Natural killer cell (primary cell): ENCODE results near the gene RPL35. TPM values are rescaled to one million over a fixed set of nuclear protein-coding genes. Genes with fewer than 3 reads are reported as not detected.

Experiments used
- ATAC-seq, 3 donors: fragments of 150-1000 bp in 2 of 3; fragments of 200-7000 bp in 1 of 3; cut with Tn5 transposase; 1 replicate in 1 of 3; 2 replicates in 2 of 3; pipeline ENCODE4 v1.10.0; 2021; ENCODE audit warnings: mild to moderate bottlenecking in 2 of 3, moderate library complexity in 2 of 3
- DNase-seq, 2 donors: peaks; one replicate each; pipeline versions ENCODE4 v3.0.0 to v3.0.0-alpha.2; 2013 to 2021; ENCODE audit warnings: mixed read lengths in 1 of 2
- H3K27ac ChIP-seq: one replicate; pipeline ENCODE4 v1.5.1; 2013; ENCODE audit warnings: mild to moderate bottlenecking, low read length
- H3K27me3 ChIP-seq: one replicate; pipeline ENCODE4 v1.6.1; 2013; ENCODE audit warnings: low read length; ENCODE audit not compliant: control insufficient read depth, insufficient read depth
- H3K36me3 ChIP-seq: one replicate; pipeline ENCODE4 v1.6.1; 2013; ENCODE audit warnings: low read length; ENCODE audit not compliant: control insufficient read depth, insufficient read depth
- H3K4me1 ChIP-seq: one replicate; pipeline ENCODE4 v1.6.1; 2013; ENCODE audit warnings: low read length; ENCODE audit not compliant: control insufficient read depth, insufficient read depth
- H3K4me3 ChIP-seq: one replicate; pipeline ENCODE4 v1.5.1; 2013; ENCODE audit warnings: low read length
- H3K9me3 ChIP-seq: one replicate; pipeline ENCODE4 v1.6.1; 2013; ENCODE audit warnings: low read length; ENCODE audit not compliant: control insufficient read depth, insufficient read depth
- H3K27ac Mint-ChIP-seq, 2 donors: one replicate each; pipeline ENCODE4 v1.8.0; 2022; ENCODE audit warnings: mild to moderate bottlenecking in 2 of 2, mixed read lengths in 2 of 2, moderate library complexity in 1 of 2
- H3K27me3 Mint-ChIP-seq, 2 donors: one replicate each; pipeline ENCODE4 v1.8.0; 2022; ENCODE audit warnings: low read depth in 2 of 2, mixed read lengths in 2 of 2
- H3K36me3 Mint-ChIP-seq: one replicate; pipeline ENCODE4 v1.8.0; 2022; ENCODE audit warnings: mixed read lengths
- H3K4me1 Mint-ChIP-seq, 2 donors: one replicate each; pipeline ENCODE4 v1.8.0; 2022; ENCODE audit warnings: mixed read lengths in 2 of 2
- H3K4me3 Mint-ChIP-seq: one replicate; pipeline ENCODE4 v1.8.0; 2022; ENCODE audit warnings: mild to moderate bottlenecking, moderate library complexity, mixed read lengths
- H3K9me3 Mint-ChIP-seq, 2 donors: one replicate each; pipeline ENCODE4 v1.8.0; 2022; ENCODE audit warnings: mixed read lengths in 2 of 2
- CTCF ChIP-seq: fragments of 200-600 bp; IDR thresholded peaks from one replicate; pipeline ENCODE4 v1.8.0; 2022; ENCODE audit warnings: antibody characterized with exemption
- WGBS: methylation state at CpG from one replicate; pipeline ENCODE4 v1.1.7; 2013; ENCODE audit warnings: missing lambda C conversion rate; ENCODE audit not compliant: insufficient coverage; 5-methylcytosine and 5-hydroxymethylcytosine counted together
- intact Hi-C: fragments of 100-400 bp; cut with micrococcal nuclease; formaldehyde crosslinking; loops from one replicate; pipeline ENCODE4 v1.14.2; 2022
- total RNA-seq, 4 donors: library from RNA; stranded (reverse); fragments of 120-200 nt in 1 of 4; gene quantifications; one replicate each; pipeline versions ENCODE4 v1.2.3 to v1.2.4, GENCODE V29; 2013 to 2022

The RPL35 gene
- total RNA-seq, 3 donors from 2014 or later (not counting 1 experiment from before 2014, with no cell fraction given): 716 to 896 (median 795) TPM

DNA sequence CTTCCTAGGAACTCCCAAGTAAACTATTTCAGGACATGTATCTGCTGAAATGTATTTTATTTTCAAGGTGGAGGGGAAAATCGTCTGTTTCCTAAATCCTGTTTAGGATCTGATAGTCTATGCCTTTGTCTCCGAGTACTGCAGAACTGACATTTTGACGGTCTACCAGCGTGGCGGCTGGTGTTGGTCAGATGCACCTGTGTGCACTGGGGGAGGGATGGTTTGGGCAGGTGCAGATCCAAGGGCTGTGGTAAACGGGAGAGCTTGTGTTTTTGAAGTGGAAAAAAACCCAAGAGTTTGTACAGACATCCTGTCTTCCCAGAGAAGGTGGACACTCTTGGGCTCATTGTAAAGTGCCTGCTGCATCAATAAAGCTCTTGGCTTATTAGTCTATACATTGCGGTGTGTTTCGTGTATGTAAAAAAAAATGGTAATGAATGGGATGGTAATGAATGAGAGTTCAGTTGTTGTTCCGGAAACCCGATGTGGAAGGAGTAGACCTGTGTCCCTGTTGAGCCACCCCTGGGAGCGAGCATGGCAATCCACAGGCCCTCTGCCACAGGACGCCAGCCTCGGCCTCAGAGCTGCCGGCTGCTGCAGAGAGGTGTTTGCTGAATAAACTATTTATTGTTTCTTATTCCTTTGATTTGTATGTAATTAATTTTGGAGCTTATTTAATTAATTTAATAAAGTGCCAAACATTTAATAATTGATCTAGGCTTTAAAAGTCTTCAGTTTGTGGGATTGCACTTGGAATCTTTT is 15.4 kb upstream of the RPL35 start:
- H3K4me3 Mint-ChIP-seq: peak overlapping the region; percentile 17
- WGBS: 89% methylated on average over 13 of the region's 14 CpGs
- Histone ChIP-seq H3K27ac (no peak overlapping the region), H3K9me3 (no peaks in the 10 kb centered on the region), H3K27me3 (no peaks in the 10 kb centered on the region), H3K4me3 (no peak overlapping the region), H3K36me3 (peaks cover 87% of the 10 kb centered on the region), H3K4me1 (peaks cover 61% of the 10 kb centered on the region)
- DNase-seq (no peak), ATAC-seq (no peak)
- no peaks in the 10 kb centered on the region for H3K9me3 Mint-ChIP-seq
- no peak for TF ChIP-seq CTCF
- H3K36me3 Mint-ChIP-seq: peaks cover 18% of the 10 kb centered on the region
- no peaks in the 10 kb centered on the region for H3K27me3 Mint-ChIP-seq
- peaks cover 65 to 66% of the 10 kb centered on the region in 2 donors for H3K4me1 Mint-ChIP-seq
- intact Hi-C loops: no loop called here
- peak overlapping the region; percentile 70 to 97 for H3K27ac Mint-ChIP-seq

DNA sequence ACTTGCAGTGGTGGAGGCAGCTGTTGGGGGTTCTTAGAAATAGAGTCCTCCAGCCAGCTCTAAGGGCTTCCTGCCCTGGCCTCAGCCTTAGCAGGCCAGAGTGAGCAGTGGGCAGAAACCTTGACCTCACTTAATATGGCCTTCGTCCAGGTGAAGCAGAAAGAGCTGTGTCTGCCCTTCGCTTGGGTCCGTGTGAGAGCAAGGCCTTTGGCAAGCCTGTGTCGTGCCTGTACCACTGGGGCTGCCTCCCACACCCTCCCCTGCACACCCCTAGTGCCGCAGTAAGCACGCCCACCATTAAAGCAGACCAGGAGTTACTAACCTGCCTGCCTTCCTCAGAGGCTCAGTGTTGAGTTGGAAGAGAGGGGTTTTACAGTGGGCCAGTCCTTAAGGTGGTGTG is 13.7 kb upstream of the RPL35 start:
- 94% methylated on average over 6 of the region's 6 CpGs for WGBS
- no peak for TF ChIP-seq CTCF
- peaks cover 18% of the 10 kb centered on the region for H3K36me3 Mint-ChIP-seq

GRCh38 chr9:124873664-124874063 is 11.9 kb upstream of the RPL35 start:
- Histone ChIP-seq H3K36me3 (peaks cover 52% of the 10 kb centered on the region), H3K4me3 (no peak overlapping the region), H3K27ac (peak overlapping the region; percentile 96), H3K27me3 (no peaks in the 10 kb centered on the region), H3K9me3 (no peaks in the 10 kb centered on the region), H3K4me1 (peaks cover 67% of the 10 kb centered on the region)
- H3K4me1 Mint-ChIP-seq: peaks cover 77 to 78% of the 10 kb centered on the region in 2 donors
- intact Hi-C loops: loop anchor here (5.0 kb wide), 2 partner anchors 101 to 251 kb away; partner anchors contain the start of gene NR6A1
- no peaks in the 10 kb centered on the region for H3K27me3 Mint-ChIP-seq
- H3K9me3 Mint-ChIP-seq: no peaks in the 10 kb centered on the region
- peak in 1 of 3 donors; percentile 2 for ATAC-seq
- peak overlapping the region; percentile 97 for H3K27ac Mint-ChIP-seq
- peak overlapping the region; percentile 97 for H3K4me3 Mint-ChIP-seq
- no peak for TF ChIP-seq CTCF
- DNase-seq: peak; percentile 48 to 75
- 62% methylated on average over 13 of the region's 14 CpGs for WGBS
- H3K36me3 Mint-ChIP-seq: peaks cover 13% of the 10 kb centered on the region

More for the DNA sequence above, 13.7 kb upstream of the RPL35 start:
- DNase-seq (no peak), ATAC-seq (no peak)
- Mint-ChIP-seq H3K27ac (peak overlapping the region; percentile 97), H3K9me3 (no peaks in the 10 kb centered on the region), H3K27me3 (no peaks in the 10 kb centered on the region), H3K4me1 (peaks cover 74 to 75% of the 10 kb centered on the region in 2 donors), H3K4me3 (no peak overlapping the region)
- Histone ChIP-seq H3K27ac (no peak overlapping the region), H3K27me3 (no peaks in the 10 kb centered on the region), H3K4me1 (peaks cover 63% of the 10 kb centered on the region), H3K4me3 (no peak overlapping the region), H3K36me3 (peaks cover 70% of the 10 kb centered on the region), H3K9me3 (no peaks in the 10 kb centered on the region)
- intact Hi-C loops: no loop called here
